ENCODE data around the gene DENND5B. TPM values are rescaled to one million over a fixed set of nuclear protein-coding genes. Genes with fewer than 3 reads are reported as not detected.

Gene DENND5B
- total RNA-seq, 1 donor = 18.8 TPM

GRCh38 chr12:31568498-31568897, 22.4 kb downstream of the DENND5B start:
- H3K79me2 ChIP-seq (ENCODE audit: insufficient read depth, low read length) = peaks cover 68% of the 10 kb centered on the region
- no peak overlapping the region for H3K27ac ChIP-seq (ENCODE audit: low read depth, low read length)
- H3K4me2 ChIP-seq (ENCODE audit: insufficient read depth, low read length) = no peak overlapping the region
- no peak overlapping the region for H2AFZ ChIP-seq (ENCODE audit: low read length)
- TF ChIP-seq CTCF (IDR thresholded peaks at IDR 0.05; ENCODE audit: extremely low read depth, low read depth, low read length) = no peak
- H3K4me3 ChIP-seq (ENCODE audit: insufficient read depth, low read length) = no peak overlapping the region
- DNase-seq (ENCODE audit: insufficient read length, low spot score, missing footprints) = no peak
- H3K4me1 ChIP-seq (ENCODE audit: insufficient read depth, low read length) = peaks cover 9% of the 10 kb centered on the region
- no peaks in the 10 kb centered on the region for H3K36me3 ChIP-seq (ENCODE audit: insufficient read depth, low read length)
- H3K9me3 ChIP-seq (ENCODE audit: low read depth, low read length) = no peaks in the 10 kb centered on the region
- no peaks in the 10 kb centered on the region for H3K27me3 ChIP-seq (ENCODE audit: insufficient read depth, low read length)
- peaks cover 8% of the 10 kb centered on the region for H4K20me1 ChIP-seq (ENCODE audit: insufficient read depth, low read length)

GRCh38 chr12:31567029-31567428, 23.9 kb downstream of the DENND5B start:
- Histone ChIP-seq H4K20me1 (ENCODE audit: insufficient read depth, low read length) (peaks cover 8% of the 10 kb centered on the region), H3K36me3 (ENCODE audit: insufficient read depth, low read length) (no peaks in the 10 kb centered on the region), H3K27me3 (ENCODE audit: insufficient read depth, low read length) (no peaks in the 10 kb centered on the region), H3K79me2 (ENCODE audit: insufficient read depth, low read length) (peaks cover 65% of the 10 kb centered on the region), H3K27ac (ENCODE audit: low read depth, low read length) (no peak overlapping the region), H3K4me3 (ENCODE audit: insufficient read depth, low read length) (no peak overlapping the region), H3K4me2 (ENCODE audit: insufficient read depth, low read length) (no peak overlapping the region), H3K4me1 (ENCODE audit: insufficient read depth, low read length) (peaks cover 9% of the 10 kb centered on the region), H3K9me3 (ENCODE audit: low read depth, low read length) (no peaks in the 10 kb centered on the region), H2AFZ (ENCODE audit: low read length) (no peak overlapping the region)
- TF ChIP-seq CTCF (IDR thresholded peaks at IDR 0.05; ENCODE audit: extremely low read depth, low read depth, low read length) = no peak
- DNase-seq (ENCODE audit: insufficient read length, low spot score, missing footprints) = no peak

GRCh38 chr12:31566547-31566946, 24.4 kb downstream of the DENND5B start:
- no peak overlapping the region for H3K4me2 ChIP-seq (ENCODE audit: insufficient read depth, low read length)
- peaks cover 8% of the 10 kb centered on the region for H4K20me1 ChIP-seq (ENCODE audit: insufficient read depth, low read length)
- H3K27ac ChIP-seq (ENCODE audit: low read depth, low read length) = no peak overlapping the region
- no peaks in the 10 kb centered on the region for H3K9me3 ChIP-seq (ENCODE audit: low read depth, low read length)
- no peaks in the 10 kb centered on the region for H3K27me3 ChIP-seq (ENCODE audit: insufficient read depth, low read length)
- TF ChIP-seq CTCF (IDR thresholded peaks at IDR 0.05; ENCODE audit: extremely low read depth, low read depth, low read length) = no peak
- no peaks in the 10 kb centered on the region for H3K36me3 ChIP-seq (ENCODE audit: insufficient read depth, low read length)
- H3K4me1 ChIP-seq (ENCODE audit: insufficient read depth, low read length) = peaks cover 9% of the 10 kb centered on the region
- no peak overlapping the region for H2AFZ ChIP-seq (ENCODE audit: low read length)
- H3K4me3 ChIP-seq (ENCODE audit: insufficient read depth, low read length) = no peak overlapping the region
- DNase-seq (ENCODE audit: insufficient read length, low spot score, missing footprints) = no peak
- H3K79me2 ChIP-seq (ENCODE audit: insufficient read depth, low read length) = peaks cover 64% of the 10 kb centered on the region

- no peak overlapping the region for H3K4me2 ChIP-seq (ENCODE audit: insufficient read depth, low read length)
- no peaks in the 10 kb centered on the region for H3K9me3 ChIP-seq (ENCODE audit: low read depth, low read length)
- H3K27ac ChIP-seq (ENCODE audit: low read depth, low read length) = no peak overlapping the region
- TF ChIP-seq CTCF (IDR thresholded peaks at IDR 0.05; ENCODE audit: extremely low read depth, low read depth, low read length) = no peak
- H3K36me3 ChIP-seq (ENCODE audit: insufficient read depth, low read length) = no peaks in the 10 kb centered on the region
- H3K4me1 ChIP-seq (ENCODE audit: insufficient read depth, low read length) = peaks cover 9% of the 10 kb centered on the region
- H4K20me1 ChIP-seq (ENCODE audit: insufficient read depth, low read length) = peaks cover 4% of the 10 kb centered on the region
- no peak overlapping the region for H3K4me3 ChIP-seq (ENCODE audit: insufficient read depth, low read length)
- no peak for DNase-seq (ENCODE audit: insufficient read length, low spot score, missing footprints)
- peaks cover 65% of the 10 kb centered on the region for H3K79me2 ChIP-seq (ENCODE audit: insufficient read depth, low read length)
- H3K27me3 ChIP-seq (ENCODE audit: insufficient read depth, low read length) = no peaks in the 10 kb centered on the region
- no peak overlapping the region for H2AFZ ChIP-seq (ENCODE audit: low read length)
Measured at GRCh38 chr12:31562594-31563328, 28.2 kb downstream of the DENND5B start.
